HEK293 (cell line): ENCODE data around the gene POLR3C.

Source experiments
- BCL11A ChIP-seq: fragments of 450-650 bp; formaldehyde crosslinking; IDR thresholded peaks from 2 replicates; pipeline ENCODE4 v1.5.1; 2016; ENCODE audit warnings: low read depth, missing biosample characterization, missing genetic modification characterization
- GLI4 ChIP-seq: fragments of 450-650 bp; formaldehyde crosslinking; IDR thresholded peaks from 2 replicates; pipeline ENCODE4 v1.5.1; 2016; ENCODE audit warnings: missing biosample characterization, missing genetic modification characterization
- SP7 ChIP-seq: fragments of 450-650 bp; formaldehyde crosslinking; IDR thresholded peaks from 2 replicates; pipeline ENCODE4 v1.5.1; 2016; ENCODE audit warnings: missing biosample characterization, missing genetic modification characterization
- ZNF621 ChIP-seq: fragments of 450-650 bp; formaldehyde crosslinking; IDR thresholded peaks from 2 replicates; pipeline ENCODE4 v1.5.1; 2017; ENCODE audit warnings: missing biosample characterization, missing genetic modification characterization
- ZNF768 ChIP-seq: fragments of 450-650 bp; formaldehyde crosslinking; IDR thresholded peaks from 2 replicates; pipeline ENCODE4 v1.5.1; 2018; ENCODE audit warnings: missing biosample characterization, mild to moderate bottlenecking, missing genetic modification characterization
- TF ChIP-seq, protein P1 (sequence below): fragments of 450-650 bp; formaldehyde crosslinking; IDR thresholded peaks from 2 replicates; pipeline ENCODE4 v1.5.1; 2016; ENCODE audit warnings: missing biosample characterization, missing genetic modification characterization
- TF ChIP-seq, protein P2 (sequence below): fragments of 450-650 bp; formaldehyde crosslinking; IDR thresholded peaks from 2 replicates; pipeline ENCODE4 v1.5.1; 2016; ENCODE audit warnings: missing biosample characterization, missing genetic modification characterization

DNA sequence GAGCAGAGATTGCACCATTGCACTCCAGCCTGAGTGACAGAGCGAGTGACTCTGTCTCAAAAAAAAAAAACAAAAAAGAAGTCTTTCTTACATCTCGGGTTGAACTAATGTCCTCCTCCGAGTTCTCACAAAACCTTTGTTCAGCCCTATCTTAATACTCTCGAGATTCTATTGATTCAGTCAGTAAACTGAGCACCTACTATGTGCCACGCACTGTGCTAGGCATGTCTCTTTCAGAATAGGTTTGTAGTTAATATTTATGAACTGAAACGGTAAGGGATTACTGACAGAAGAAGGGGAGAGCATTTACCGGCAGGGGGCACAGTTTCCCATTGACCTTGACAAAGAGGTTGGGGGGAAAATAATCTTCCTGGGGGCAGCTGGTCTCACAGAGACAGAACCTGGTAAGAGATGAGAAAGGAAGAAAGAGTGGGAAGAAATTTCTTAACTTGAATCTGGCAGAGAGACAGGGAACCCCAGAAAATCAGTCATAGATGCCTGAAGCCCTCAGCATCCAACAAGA, 31.5 kb downstream of the POLR3C start:
- TF ChIP-seq, protein P1, sequence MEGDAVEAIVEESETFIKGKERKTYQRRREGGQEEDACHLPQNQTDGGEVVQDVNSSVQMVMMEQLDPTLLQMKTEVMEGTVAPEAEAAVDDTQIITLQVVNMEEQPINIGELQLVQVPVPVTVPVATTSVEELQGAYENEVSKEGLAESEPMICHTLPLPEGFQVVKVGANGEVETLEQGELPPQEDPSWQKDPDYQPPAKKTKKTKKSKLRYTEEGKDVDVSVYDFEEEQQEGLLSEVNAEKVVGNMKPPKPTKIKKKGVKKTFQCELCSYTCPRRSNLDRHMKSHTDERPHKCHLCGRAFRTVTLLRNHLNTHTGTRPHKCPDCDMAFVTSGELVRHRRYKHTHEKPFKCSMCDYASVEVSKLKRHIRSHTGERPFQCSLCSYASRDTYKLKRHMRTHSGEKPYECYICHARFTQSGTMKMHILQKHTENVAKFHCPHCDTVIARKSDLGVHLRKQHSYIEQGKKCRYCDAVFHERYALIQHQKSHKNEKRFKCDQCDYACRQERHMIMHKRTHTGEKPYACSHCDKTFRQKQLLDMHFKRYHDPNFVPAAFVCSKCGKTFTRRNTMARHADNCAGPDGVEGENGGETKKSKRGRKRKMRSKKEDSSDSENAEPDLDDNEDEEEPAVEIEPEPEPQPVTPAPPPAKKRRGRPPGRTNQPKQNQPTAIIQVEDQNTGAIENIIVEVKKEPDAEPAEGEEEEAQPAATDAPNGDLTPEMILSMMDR: no peak
- TF ChIP-seq BCL11A (no peak), ZNF768 (tag by site-specific recombination) (no peak), SP7 (tag by site-specific recombination) (no peak), GLI4 (tag by site-specific recombination) (no peak), ZNF621 (no peak)
- TF ChIP-seq, protein P2, sequence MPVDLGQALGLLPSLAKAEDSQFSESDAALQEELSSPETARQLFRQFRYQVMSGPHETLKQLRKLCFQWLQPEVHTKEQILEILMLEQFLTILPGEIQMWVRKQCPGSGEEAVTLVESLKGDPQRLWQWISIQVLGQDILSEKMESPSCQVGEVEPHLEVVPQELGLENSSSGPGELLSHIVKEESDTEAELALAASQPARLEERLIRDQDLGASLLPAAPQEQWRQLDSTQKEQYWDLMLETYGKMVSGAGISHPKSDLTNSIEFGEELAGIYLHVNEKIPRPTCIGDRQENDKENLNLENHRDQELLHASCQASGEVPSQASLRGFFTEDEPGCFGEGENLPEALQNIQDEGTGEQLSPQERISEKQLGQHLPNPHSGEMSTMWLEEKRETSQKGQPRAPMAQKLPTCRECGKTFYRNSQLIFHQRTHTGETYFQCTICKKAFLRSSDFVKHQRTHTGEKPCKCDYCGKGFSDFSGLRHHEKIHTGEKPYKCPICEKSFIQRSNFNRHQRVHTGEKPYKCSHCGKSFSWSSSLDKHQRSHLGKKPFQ (tag by site-specific recombination): no peak
